Fibroblast of lung (primary cell): ENCODE results near the gene EFNA2. TPM values are rescaled to one million over a fixed set of nuclear protein-coding genes. Genes with fewer than 3 reads are reported as not detected.
A peak's percentile ranks its signal among the peaks of the same experiment; 100 is the strongest.

Experiments
- DNase-seq, 2 donors: peaks; one replicate each; pipeline versions ENCODE4 v3.0.0 to v3.0.0-alpha.2; 2010; ENCODE audit warnings: low read depth in 2 of 2
- H2AFZ ChIP-seq: 2 replicates; pipeline ENCODE4 v1.5.1; 2012; ENCODE audit warnings: low read length, control low read depth, inconsistent platforms
- H3K27ac ChIP-seq: 2 replicates; pipeline ENCODE4 v1.5.1; 2011; ENCODE audit warnings: low read length, control low read depth; ENCODE audit not compliant: insufficient read depth
- H3K27me3 ChIP-seq: 2 replicates; pipeline ENCODE4 v1.5.1; 2011; ENCODE audit warnings: mild to moderate bottlenecking, low read length; ENCODE audit not compliant: control insufficient read depth, insufficient read depth
- H3K36me3 ChIP-seq: 2 replicates; pipeline ENCODE4 v1.5.1; 2011; ENCODE audit warnings: low read length; ENCODE audit not compliant: control insufficient read depth, insufficient read depth
- H3K4me1 ChIP-seq: 2 replicates; pipeline ENCODE4 v1.5.1; 2011; ENCODE audit warnings: low read length; ENCODE audit not compliant: control insufficient read depth, insufficient read depth; ENCODE audit errors: extremely low read depth
- H3K4me2 ChIP-seq: 2 replicates; pipeline ENCODE4 v1.5.1; 2011; ENCODE audit warnings: low read length, control low read depth; ENCODE audit not compliant: insufficient read depth; ENCODE audit errors: extremely low read depth
- H3K4me3 ChIP-seq, 4 experiments: fragments of 200-600 bp in 1 of 4; sonication (generic) in 1 of 4; replicated peaks in 1 of 4; 2 replicates each; pipeline ENCODE4 v1.5.1; 2011 to 2016; ENCODE audit warnings: low read length in 4 of 4, low read depth in 3 of 4, mild to moderate bottlenecking in 3 of 4, control low read depth in 2 of 4, inconsistent platforms in 1 of 4, mixed read lengths in 1 of 4; ENCODE audit not compliant: insufficient read depth in 1 of 4; ENCODE audit errors: control extremely low read depth in 1 of 4
- H3K79me2 ChIP-seq: 2 replicates; pipeline ENCODE4 v1.5.1; 2012; ENCODE audit warnings: mild to moderate bottlenecking, low read length, inconsistent platforms; ENCODE audit not compliant: control insufficient read depth, insufficient read depth
- H3K9ac ChIP-seq: 2 replicates; pipeline ENCODE4 v1.5.1; 2011; ENCODE audit warnings: mild to moderate bottlenecking, low read length, control low read depth; ENCODE audit not compliant: insufficient read depth
- H3K9me3 ChIP-seq: 2 replicates; pipeline ENCODE4 v1.5.1; 2012; ENCODE audit warnings: low read depth, low read length; ENCODE audit not compliant: control insufficient read depth, insufficient read depth
- H4K20me1 ChIP-seq: 2 replicates; pipeline ENCODE4 v1.5.1; 2011; ENCODE audit warnings: low read length; ENCODE audit not compliant: control insufficient read depth, insufficient read depth; ENCODE audit errors: extremely low read depth
- EZH2 ChIP-seq: IDR thresholded peaks from 2 replicates; pipeline ENCODE4 v1.5.1; 2012; ENCODE audit warnings: low read length, control low read depth, mild to moderate bottlenecking; ENCODE audit errors: missing control alignments
- polyA plus RNA-seq, 2 donors: library from polyadenylated mRNA; depleted of rRNA in 1 of 2; stranded (reverse) in 1 of 2; unstranded in 1 of 2; fragments of >200 nt; gene quantifications; 2 replicates each; pipeline ENCODE4 v1.2.1, GENCODE V29; 2011 to 2012; ENCODE audit warnings: missing spikeins in 1 of 2
- total RNA-seq: library from RNA; depleted of rRNA; stranded (reverse); fragments of >200 nt; gene quantifications from 2 replicates; pipeline ENCODE4 v1.2.1, GENCODE V29; 2014
- TF ChIP-seq, protein P1 (sequence below), 2 donors: IDR thresholded peaks in 1 of 2; conservative IDR thresholded peaks in 1 of 2; 1 replicate in 1 of 2; 2 replicates in 1 of 2; pipeline ENCODE4 v1.5.1; 2011 to 2012; ENCODE audit warnings: low read length in 2 of 2, control low read depth in 1 of 2, inconsistent platforms in 1 of 2, low read depth in 1 of 2, mild to moderate bottlenecking in 1 of 2

EFNA2 gene
- total and polyA plus RNA-seq, 2 donors (not counting 1 experiment from before 2014, with no cell fraction given): 0.17 TPM; not detected in 1

DNA sequence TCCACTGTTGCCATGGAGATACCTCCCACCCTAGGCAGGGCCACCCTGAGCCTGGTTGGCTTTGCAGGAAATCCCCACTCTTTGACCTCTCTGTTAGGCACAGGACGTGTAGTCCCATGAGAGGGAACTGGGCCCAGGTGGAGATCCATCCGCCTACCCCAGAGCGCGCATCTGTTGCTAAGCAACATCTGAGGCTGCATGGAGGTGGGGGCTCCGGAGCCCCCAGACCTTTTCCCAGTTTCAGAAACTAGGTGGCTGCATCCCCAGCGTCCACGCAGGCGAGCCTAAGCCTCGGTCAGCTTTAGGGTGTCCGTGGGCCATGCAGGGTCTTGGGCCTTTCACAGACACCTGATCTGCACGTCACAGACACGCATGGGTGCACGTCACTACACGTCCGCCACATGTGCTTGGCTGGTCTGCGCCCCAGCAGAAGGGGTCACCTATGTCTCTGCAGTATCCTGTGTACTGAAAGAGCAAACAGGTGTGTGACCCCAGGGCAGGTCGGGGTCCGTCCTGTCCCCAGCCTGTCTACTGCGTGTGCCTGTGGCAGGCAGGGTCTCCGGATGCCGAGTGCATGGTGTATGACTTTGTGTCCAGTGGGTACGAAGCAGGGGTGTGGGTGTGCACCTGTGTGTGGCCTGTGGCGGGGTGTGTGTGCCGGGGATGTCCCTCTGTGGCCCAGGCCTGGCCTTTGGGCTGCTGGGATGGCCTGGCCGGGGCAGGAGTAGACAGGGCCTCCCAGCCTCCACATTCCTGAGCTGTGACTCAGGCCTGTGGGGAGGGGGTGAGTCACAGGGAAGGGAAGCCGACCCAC, 20.7 kb upstream of the EFNA2 start:
- Histone ChIP-seq H2AFZ (no peak overlapping the region), H3K9me3 (no peaks in the 10 kb centered on the region), H3K79me2 (peaks cover 8% of the 10 kb centered on the region), H3K27ac (peak overlapping the region; percentile 96), H3K4me2 (peak overlapping the region; percentile 66), H3K36me3 (no peaks in the 10 kb centered on the region), H3K4me3 (no peak overlapping the region), H3K27me3 (no peaks in the 10 kb centered on the region), H3K9ac (peak overlapping the region; percentile 36), H3K4me1 (peaks cover 50% of the 10 kb centered on the region), H4K20me1 (no peaks in the 10 kb centered on the region)
- peak; percentile 87 to 89 for DNase-seq
- no peak for TF ChIP-seq EZH2
- TF ChIP-seq, protein P1, sequence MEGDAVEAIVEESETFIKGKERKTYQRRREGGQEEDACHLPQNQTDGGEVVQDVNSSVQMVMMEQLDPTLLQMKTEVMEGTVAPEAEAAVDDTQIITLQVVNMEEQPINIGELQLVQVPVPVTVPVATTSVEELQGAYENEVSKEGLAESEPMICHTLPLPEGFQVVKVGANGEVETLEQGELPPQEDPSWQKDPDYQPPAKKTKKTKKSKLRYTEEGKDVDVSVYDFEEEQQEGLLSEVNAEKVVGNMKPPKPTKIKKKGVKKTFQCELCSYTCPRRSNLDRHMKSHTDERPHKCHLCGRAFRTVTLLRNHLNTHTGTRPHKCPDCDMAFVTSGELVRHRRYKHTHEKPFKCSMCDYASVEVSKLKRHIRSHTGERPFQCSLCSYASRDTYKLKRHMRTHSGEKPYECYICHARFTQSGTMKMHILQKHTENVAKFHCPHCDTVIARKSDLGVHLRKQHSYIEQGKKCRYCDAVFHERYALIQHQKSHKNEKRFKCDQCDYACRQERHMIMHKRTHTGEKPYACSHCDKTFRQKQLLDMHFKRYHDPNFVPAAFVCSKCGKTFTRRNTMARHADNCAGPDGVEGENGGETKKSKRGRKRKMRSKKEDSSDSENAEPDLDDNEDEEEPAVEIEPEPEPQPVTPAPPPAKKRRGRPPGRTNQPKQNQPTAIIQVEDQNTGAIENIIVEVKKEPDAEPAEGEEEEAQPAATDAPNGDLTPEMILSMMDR (conservative IDR thresholded peaks at IDR 0.05 in 1 of 2, IDR thresholded peaks at IDR 0.05 in 1 of 2; ENCODE audit: low read depth in 1 of 2, low read length in 2 of 2): no peak

- Histone ChIP-seq H3K4me3 (peak overlapping the region; percentile 27 to 61 (median 45)), H4K20me1 (no peaks in the 10 kb centered on the region), H3K79me2 (peaks cover 15% of the 10 kb centered on the region), H3K27me3 (no peaks in the 10 kb centered on the region), H3K4me2 (peak overlapping the region; percentile 91), H3K9ac (peak overlapping the region; percentile 80), H2AFZ (no peak overlapping the region), H3K4me1 (peaks cover 45% of the 10 kb centered on the region), H3K36me3 (no peaks in the 10 kb centered on the region), H3K27ac (peak overlapping the region; percentile 96), H3K9me3 (no peaks in the 10 kb centered on the region)
- DNase-seq: peak; percentile 73 to 80
- TF ChIP-seq, protein P1 (conservative IDR thresholded peaks at IDR 0.05 in 1 of 2, IDR thresholded peaks at IDR 0.05 in 1 of 2; ENCODE audit: low read depth in 1 of 2, low read length in 2 of 2): no peak
- no peak for TF ChIP-seq EZH2
Measured at GRCh38 chr19:1265615-1266128, 20.0 kb upstream of the EFNA2 start.

DNA sequence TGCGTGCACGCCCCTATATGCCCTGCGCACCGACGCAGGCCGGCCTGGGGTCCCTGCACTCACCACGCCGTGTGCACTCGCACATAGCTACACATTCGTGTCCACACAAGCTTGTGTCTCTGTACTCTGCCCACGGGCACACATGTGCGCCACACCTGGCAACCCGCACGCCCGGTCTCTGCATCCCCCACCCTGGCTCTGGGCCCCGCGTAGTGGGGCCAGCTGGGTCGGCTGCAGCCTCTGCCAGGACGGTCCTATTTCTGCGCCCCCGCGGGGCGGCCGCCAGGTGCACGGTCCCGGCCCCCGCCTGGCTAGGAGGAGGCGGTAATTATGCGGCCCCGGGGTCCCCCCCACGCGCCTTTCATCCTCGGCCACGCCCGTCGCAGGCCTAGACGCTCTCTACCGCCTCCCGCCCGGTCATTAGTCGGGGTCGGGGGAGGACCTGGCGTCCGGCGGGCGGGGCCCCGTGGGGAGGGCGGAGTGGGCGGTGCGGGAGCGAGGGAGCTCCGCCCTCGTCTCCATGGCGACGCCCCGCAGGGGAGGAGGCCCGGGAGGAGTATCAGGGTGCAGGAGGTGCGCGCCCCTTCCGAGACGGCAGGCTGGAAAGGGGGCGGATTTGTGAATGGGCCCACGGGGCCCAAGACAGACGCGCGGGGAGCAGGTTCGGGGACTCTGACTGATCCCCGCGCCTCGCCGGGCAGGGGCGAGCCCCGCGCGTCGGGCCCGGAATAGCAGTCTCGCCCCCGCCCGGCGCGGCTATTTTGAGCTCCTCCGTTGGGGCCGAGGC, 19.4 kb upstream of the EFNA2 start:
- H3K4me2 ChIP-seq: peak overlapping the region; percentile 96
- H3K27me3 ChIP-seq: no peaks in the 10 kb centered on the region
- DNase-seq: peak; percentile 80 to 83
- peaks cover 21% of the 10 kb centered on the region for H3K79me2 ChIP-seq
- H3K4me3 ChIP-seq: peak overlapping the region; percentile 27 to 61 (median 56)
- H3K9ac ChIP-seq: peak overlapping the region; percentile 80
- peaks cover 48% of the 10 kb centered on the region for H3K4me1 ChIP-seq
- TF ChIP-seq, protein P1 (conservative IDR thresholded peaks at IDR 0.05 in 1 of 2, IDR thresholded peaks at IDR 0.05 in 1 of 2; ENCODE audit: low read depth in 1 of 2, low read length in 2 of 2): no peak
- no peak for TF ChIP-seq EZH2
- H4K20me1 ChIP-seq: no peaks in the 10 kb centered on the region
- no peaks in the 10 kb centered on the region for H3K9me3 ChIP-seq
- H2AFZ ChIP-seq: no peak overlapping the region
- peaks cover 5% of the 10 kb centered on the region for H3K36me3 ChIP-seq
- H3K27ac ChIP-seq: peak overlapping the region; percentile 96
